Rectal smooth muscle tissue (tissue), 1 donor: Measurements from ENCODE around the gene ABT1.

Experiments
- H3K27ac ChIP-seq: one replicate; pipeline ENCODE4 v1.7.0; 2013; ENCODE audit warnings: low read depth, low read length, inconsistent platforms
- H3K27me3 ChIP-seq: one replicate; pipeline ENCODE4 v1.7.0; 2013; ENCODE audit warnings: low read length; ENCODE audit not compliant: control insufficient read depth, insufficient read depth
- H3K36me3 ChIP-seq: one replicate; pipeline ENCODE4 v1.7.0; 2013; ENCODE audit warnings: low read length; ENCODE audit not compliant: control insufficient read depth, insufficient read depth
- H3K4me1 ChIP-seq: one replicate; pipeline ENCODE4 v1.7.0; 2013; ENCODE audit warnings: low read length; ENCODE audit not compliant: control insufficient read depth, insufficient read depth
- H3K4me3 ChIP-seq: one replicate; pipeline ENCODE4 v1.7.0; 2013; ENCODE audit warnings: low read length
- H3K9ac ChIP-seq: one replicate; pipeline ENCODE4 v1.7.0; 2013; ENCODE audit warnings: low read length

The ABT1 gene

DNA sequence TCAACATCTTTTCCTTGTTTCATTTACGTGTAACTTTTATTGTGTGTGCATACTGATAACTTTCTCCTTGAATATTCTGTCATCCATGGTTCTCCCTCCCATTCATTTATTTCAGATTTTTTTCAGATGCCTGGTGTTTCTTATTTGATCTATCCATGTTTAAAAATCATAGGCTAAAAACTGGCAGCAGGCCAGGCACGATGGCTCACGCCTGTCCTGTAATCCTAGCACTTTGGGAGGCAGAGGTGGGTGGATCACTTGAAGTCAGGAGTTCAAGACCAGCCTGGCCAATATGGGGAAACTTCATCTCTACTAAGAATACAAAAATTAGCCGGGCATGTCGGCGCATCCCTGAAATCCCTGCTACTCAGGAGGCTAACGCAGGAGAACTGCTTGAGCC, 31.1 kb downstream of the ABT1 start:
- Histone ChIP-seq H3K9ac (no peak overlapping the region), H3K4me1 (no peaks in the 10 kb centered on the region), H3K27ac (no peak overlapping the region), H3K4me3 (no peak overlapping the region), H3K36me3 (no peaks in the 10 kb centered on the region), H3K27me3 (no peaks in the 10 kb centered on the region)

DNA sequence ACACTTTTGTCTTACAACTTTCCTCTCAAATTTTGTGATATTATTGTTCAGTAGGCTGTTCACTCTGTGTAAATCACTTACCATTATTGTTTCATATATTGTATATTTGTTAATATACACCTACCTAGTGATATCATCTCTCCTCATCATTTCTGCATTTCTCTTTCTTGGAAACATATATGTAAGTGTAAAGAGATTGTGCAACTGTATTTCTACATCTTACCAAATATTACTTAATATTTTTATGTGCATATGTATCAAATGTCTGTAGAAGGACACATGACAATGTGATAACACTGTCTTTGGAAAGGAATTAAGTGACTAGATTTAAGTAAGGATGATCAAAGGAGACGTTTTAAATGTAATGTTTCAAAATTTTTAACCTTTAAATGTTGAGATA, 32.6 kb downstream of the ABT1 start:
- no peak overlapping the region for H3K27ac ChIP-seq
- H3K9ac ChIP-seq, result no peak overlapping the region
- no peak overlapping the region for H3K4me3 ChIP-seq
- no peaks in the 10 kb centered on the region for H3K36me3 ChIP-seq
- H3K27me3 ChIP-seq, result no peaks in the 10 kb centered on the region
- no peaks in the 10 kb centered on the region for H3K4me1 ChIP-seq

DNA sequence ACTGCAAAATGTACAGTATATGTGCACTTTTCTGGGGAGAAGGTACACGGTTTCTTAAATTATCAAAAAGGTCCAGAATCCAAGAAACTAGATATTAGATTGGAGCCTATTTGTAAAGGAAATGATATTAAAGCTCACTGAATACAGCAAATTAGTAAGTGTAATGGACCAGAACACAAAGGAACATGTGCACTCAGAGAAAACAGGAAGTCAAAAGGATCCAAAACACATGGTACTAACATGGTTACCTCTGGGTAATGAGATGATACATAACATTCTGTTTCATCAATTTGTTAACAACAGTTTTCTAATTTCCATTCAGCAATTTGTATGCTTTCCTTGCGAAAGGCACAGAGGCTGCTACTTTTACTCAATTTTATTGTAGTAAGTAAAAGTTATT, 44.1 kb downstream of the ABT1 start:
- Histone ChIP-seq H3K36me3 (peaks cover 18% of the 10 kb centered on the region), H3K4me3 (no peak overlapping the region), H3K27me3 (no peaks in the 10 kb centered on the region), H3K4me1 (no peaks in the 10 kb centered on the region), H3K9ac (no peak overlapping the region), H3K27ac (no peak overlapping the region)

DNA sequence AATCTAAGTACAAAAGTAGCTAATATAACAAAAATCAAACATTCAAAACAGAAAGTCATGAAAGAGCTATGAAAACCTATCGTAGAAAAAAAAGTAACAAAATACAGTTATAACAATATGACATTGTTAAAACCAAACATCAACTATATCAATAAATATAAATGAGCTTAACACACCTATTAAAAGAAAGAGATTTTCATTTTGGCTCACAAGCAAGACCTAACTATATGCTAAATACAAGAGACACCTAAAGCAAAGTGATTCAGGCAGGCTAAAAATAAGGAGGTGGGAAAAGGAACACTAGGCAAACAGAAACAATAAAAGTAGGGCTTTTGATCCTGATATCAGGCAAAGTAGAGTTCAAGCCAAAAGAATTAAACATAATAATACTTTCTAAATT, 49.3 kb downstream of the ABT1 start:
- no peak overlapping the region for H3K9ac ChIP-seq
- no peak overlapping the region for H3K4me3 ChIP-seq
- no peaks in the 10 kb centered on the region for H3K27me3 ChIP-seq
- no peaks in the 10 kb centered on the region for H3K4me1 ChIP-seq
- H3K27ac ChIP-seq, result no peak overlapping the region
- peaks cover 14% of the 10 kb centered on the region for H3K36me3 ChIP-seq
